Measurements from ENCODE around the gene NHS.

DNA sequence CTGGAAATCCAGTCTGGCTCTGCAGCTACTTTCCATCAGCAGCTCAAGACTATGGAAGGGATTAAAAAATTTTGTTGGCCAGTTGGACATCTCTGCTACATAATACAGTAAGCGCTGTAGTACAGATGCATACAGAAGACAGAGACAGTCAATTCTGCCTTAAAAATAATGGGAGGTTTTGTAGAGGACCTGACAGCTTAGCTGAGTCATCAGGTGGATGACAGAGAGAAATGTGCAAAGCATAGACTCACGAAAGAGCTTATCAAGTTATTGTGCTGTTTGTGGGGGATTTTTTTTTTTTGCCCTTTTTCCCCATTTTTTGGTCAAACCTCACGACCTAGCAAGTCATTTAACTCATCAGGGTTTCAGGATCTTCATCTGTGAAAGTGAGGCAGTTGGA lies 213.3 kb downstream of the NHS start:
- no peak for TF ChIP-seq EZH2 (IDR thresholded peaks at IDR 0.05; ENCODE audit: borderline replicate concordance, low read length)
- TF ChIP-seq, protein P1, sequence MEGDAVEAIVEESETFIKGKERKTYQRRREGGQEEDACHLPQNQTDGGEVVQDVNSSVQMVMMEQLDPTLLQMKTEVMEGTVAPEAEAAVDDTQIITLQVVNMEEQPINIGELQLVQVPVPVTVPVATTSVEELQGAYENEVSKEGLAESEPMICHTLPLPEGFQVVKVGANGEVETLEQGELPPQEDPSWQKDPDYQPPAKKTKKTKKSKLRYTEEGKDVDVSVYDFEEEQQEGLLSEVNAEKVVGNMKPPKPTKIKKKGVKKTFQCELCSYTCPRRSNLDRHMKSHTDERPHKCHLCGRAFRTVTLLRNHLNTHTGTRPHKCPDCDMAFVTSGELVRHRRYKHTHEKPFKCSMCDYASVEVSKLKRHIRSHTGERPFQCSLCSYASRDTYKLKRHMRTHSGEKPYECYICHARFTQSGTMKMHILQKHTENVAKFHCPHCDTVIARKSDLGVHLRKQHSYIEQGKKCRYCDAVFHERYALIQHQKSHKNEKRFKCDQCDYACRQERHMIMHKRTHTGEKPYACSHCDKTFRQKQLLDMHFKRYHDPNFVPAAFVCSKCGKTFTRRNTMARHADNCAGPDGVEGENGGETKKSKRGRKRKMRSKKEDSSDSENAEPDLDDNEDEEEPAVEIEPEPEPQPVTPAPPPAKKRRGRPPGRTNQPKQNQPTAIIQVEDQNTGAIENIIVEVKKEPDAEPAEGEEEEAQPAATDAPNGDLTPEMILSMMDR (IDR thresholded peaks at IDR 0.05; ENCODE audit: low read length) = no peak

Measured in OCI-LY1 (cell line).